PC-9 (cell line): ENCODE results near the gene SLC39A12.

ENCODE experiments used
- CTCF ChIP-seq: fragments of 200-600 bp; sonication (generic); conservative IDR thresholded peaks from 2 replicates; pipeline ENCODE4 v1.6.1; 2017; ENCODE audit warnings: mixed run types, antibody characterized with exemption, mild to moderate bottlenecking, moderate library complexity
- EZH2 ChIP-seq: fragments of 200-600 bp; sonication (generic); IDR thresholded peaks from 2 replicates; pipeline ENCODE4 v1.8.0; 2017; ENCODE audit warnings: antibody characterized with exemption, low read depth

- TF ChIP-seq CTCF (no peak), EZH2 (no peak)
Observed at GRCh38 chr10:18056583-18056982, 104.9 kb downstream of the SLC39A12 start.
